Neutrophil (primary cell): ENCODE data around the gene SIGLEC11.

Experiments
- H3K27ac ChIP-seq: fragments of 200-600 bp; sonication (generic); 2 replicates; pipeline ENCODE4 v1.5.1; 2016; ENCODE audit warnings: mild to moderate bottlenecking, moderate library complexity
- H3K27me3 ChIP-seq: fragments of 200-600 bp; sonication (generic); 2 replicates; pipeline ENCODE4 v1.6.0; 2016; ENCODE audit warnings: mild to moderate bottlenecking
- H3K36me3 ChIP-seq: fragments of 200-600 bp; sonication (generic); 2 replicates; pipeline ENCODE4 v1.5.1; 2017
- H3K4me1 ChIP-seq, 2 experiments: fragments of 200-600 bp in 1 of 2; sonication (generic) in 1 of 2; 1 replicate in 1 of 2; 2 replicates in 1 of 2; pipeline versions ENCODE4 v1.5.1 to v1.6.1; 2013 to 2016; ENCODE audit warnings: low read depth in 1 of 2, low read length in 1 of 2, mild to moderate bottlenecking in 1 of 2, moderate library complexity in 1 of 2; ENCODE audit not compliant: control insufficient read depth in 1 of 2, insufficient read depth in 1 of 2
- H3K4me3 ChIP-seq, 2 experiments: fragments of 200-600 bp in 1 of 2; sonication (generic) in 1 of 2; 1 replicate in 1 of 2; 2 replicates in 1 of 2; pipeline ENCODE4 v1.5.1; 2013 to 2016; ENCODE audit warnings: low read depth in 1 of 2, low read length in 1 of 2, mild to moderate bottlenecking in 1 of 2, moderate library complexity in 1 of 2
- H3K9me3 ChIP-seq: fragments of 200-600 bp; sonication (generic); 2 replicates; pipeline ENCODE4 v1.5.1; 2016
- TF ChIP-seq, protein P1 (sequence below): fragments of 200-600 bp; sonication (generic); IDR thresholded peaks from 2 replicates; pipeline ENCODE4 v1.5.1; 2016; ENCODE audit warnings: antibody characterized with exemption

The SIGLEC11 gene

DNA sequence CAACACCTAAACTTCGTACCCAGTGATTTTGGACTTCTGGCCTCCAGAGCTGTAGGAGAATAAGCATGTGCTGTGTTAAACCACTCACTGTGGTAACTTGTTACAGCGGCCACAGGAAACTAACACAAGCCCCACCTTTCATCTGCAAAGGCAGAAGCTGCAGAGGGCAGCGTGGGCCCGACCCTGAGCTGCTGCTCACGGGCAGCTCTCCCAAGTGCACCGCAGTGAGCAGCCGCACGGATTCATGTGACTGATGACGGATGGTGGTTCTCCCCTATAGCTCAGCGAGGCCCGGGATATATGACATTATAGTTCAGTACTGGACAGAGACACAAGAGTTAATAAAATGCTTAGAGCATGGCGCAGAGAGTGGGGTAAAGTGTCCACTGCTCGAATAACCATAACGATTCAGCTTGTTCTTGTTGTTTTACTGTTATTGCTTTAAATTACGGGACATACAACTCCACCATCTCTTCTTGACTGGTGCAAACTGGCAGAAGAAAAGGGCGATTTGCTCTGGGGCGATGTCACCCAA is 42.3 kb upstream of the SIGLEC11 start:
- no peaks in the 10 kb centered on the region for H3K27me3 ChIP-seq
- peaks cover 98% of the 10 kb centered on the region for H3K36me3 ChIP-seq
- no peaks in the 10 kb centered on the region for H3K4me1 ChIP-seq
- TF ChIP-seq, protein P1, sequence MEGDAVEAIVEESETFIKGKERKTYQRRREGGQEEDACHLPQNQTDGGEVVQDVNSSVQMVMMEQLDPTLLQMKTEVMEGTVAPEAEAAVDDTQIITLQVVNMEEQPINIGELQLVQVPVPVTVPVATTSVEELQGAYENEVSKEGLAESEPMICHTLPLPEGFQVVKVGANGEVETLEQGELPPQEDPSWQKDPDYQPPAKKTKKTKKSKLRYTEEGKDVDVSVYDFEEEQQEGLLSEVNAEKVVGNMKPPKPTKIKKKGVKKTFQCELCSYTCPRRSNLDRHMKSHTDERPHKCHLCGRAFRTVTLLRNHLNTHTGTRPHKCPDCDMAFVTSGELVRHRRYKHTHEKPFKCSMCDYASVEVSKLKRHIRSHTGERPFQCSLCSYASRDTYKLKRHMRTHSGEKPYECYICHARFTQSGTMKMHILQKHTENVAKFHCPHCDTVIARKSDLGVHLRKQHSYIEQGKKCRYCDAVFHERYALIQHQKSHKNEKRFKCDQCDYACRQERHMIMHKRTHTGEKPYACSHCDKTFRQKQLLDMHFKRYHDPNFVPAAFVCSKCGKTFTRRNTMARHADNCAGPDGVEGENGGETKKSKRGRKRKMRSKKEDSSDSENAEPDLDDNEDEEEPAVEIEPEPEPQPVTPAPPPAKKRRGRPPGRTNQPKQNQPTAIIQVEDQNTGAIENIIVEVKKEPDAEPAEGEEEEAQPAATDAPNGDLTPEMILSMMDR = no peak
- no peak overlapping the region for H3K4me3 ChIP-seq
- H3K27ac ChIP-seq = no peak overlapping the region
- H3K9me3 ChIP-seq = no peaks in the 10 kb centered on the region

DNA sequence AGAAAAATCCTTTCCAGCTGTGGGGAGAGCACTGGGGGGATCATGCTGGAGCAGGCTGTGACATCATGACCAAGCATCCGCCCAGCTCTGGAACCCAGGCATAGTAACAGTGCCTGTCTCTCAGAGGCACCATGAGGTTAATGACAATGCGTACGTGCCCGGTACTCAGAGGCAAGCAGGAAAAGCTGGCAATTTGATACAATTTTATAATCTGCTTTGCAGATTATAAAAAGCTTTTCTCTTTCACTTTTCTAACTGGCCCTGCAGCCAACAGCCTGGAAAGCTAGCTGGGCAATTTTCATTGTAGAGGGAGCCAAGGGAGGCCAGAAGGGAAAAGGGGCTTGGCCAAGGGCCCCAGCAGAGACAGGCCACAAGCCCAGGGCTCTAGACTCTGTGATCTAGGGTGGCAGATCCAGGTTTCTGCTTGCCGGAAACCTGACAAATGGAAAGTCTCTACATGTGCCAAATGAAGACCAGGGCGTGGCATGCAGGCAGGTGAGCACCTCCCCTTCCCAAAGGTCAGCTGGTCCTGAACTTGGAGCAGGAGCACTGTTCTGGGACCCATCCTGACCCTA is 41.5 kb upstream of the SIGLEC11 start:
- Histone ChIP-seq H3K4me3 (no peak overlapping the region), H3K36me3 (peaks cover 98% of the 10 kb centered on the region), H3K4me1 (no peaks in the 10 kb centered on the region), H3K9me3 (no peaks in the 10 kb centered on the region), H3K27ac (no peak overlapping the region), H3K27me3 (no peaks in the 10 kb centered on the region)
- TF ChIP-seq, protein P1 = no peak

DNA sequence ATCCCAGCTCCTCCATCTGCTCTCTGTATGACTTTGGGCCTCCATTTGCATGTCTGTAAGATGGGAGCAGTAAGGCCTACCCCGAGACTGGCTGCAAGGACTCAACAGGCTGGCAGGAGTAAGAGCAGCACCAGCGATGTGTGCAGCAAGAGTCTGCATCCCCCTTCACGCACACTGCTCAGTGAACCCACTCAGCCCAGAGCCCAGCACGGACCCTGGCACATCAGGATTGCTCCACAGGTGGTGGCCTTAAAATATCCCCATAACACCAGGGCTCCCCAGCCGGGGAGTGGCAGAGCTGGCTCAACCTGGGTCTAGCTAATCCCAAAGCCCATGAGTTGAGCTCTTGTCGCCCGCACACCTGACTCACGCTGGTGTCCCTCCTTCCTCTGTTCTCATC is 40.8 kb upstream of the SIGLEC11 start:
- Histone ChIP-seq H3K4me1 (no peaks in the 10 kb centered on the region), H3K27ac (no peak overlapping the region), H3K4me3 (no peak overlapping the region), H3K27me3 (no peaks in the 10 kb centered on the region), H3K36me3 (peaks cover 98% of the 10 kb centered on the region), H3K9me3 (no peaks in the 10 kb centered on the region)
- TF ChIP-seq, protein P1 = no peak

DNA sequence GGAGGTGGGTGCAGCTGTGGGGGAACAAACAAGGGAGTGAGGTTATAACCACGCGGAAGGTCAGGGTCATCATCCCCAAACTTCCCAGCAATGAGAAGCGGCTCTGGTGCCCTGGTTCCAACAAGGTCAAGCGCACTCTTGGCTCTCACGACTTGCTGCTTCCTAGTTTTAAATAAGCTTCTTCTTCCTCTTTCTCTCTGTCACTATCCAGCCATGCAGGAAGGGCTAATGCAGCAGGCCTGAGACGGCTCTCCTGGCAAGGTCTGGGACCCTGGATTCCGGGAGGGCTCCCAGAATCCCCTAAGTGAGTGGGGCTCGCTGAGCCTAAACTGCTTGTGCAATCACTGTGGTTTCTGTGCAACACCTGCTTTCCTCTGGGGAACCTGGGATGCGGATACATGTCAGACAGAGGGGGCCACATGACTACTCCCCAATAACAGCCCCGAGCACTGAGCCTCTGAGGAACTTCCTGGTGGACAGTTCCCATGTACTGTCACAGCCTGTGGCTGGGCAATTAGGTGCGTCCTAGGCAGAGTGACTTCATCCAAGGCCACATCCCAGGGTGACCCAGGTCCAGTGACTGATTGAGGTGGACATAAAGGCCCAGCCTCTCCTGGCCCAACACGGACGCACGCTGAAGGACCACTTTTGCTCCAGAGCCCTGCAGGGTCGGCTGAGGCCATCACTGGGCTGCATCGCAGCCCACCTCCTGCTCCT is 40.0 kb upstream of the SIGLEC11 start:
- Histone ChIP-seq H3K4me1 (no peaks in the 10 kb centered on the region), H3K9me3 (no peaks in the 10 kb centered on the region), H3K27me3 (no peaks in the 10 kb centered on the region), H3K4me3 (no peak overlapping the region), H3K36me3 (peaks cover 100% of the 10 kb centered on the region), H3K27ac (peak overlapping the region; percentile 1)
- TF ChIP-seq, protein P1 = no peak

DNA sequence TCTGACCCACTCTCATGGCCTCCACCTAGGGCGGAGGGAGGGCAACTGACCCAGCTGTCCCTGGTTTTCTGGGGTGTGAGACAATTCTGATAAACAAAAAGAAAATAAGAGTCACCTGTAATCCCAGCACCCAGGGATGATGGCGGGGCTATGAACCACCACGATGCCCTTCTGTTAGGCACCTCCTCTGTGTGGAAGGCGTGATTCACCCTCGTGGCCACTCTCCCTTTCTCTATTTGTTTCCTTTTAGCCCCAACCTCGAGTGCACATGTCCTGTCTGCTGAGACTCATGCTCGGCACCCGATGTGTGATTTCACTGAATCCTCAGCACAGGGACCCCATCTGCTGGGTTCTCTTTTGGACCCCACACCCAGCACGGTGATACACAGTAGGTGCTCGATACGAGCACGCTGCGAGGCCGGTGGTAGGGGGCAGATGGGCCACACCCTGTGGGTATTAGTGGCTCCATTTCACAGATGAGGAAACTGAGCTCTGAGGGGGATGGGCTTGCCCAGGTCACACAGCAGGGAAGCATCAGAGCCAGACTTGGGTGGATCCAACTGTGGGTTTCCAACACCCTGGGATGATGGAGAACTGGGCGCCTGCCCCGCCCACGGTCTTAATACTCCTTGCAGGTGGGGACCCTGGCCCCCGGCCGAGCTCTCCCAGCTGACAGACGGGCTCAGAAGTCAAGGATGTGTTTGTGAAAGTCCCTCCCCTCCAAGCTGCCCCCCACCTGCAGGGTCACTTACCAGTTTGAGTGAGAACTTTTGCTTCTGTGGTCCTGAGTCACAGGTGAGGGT is 39.3 kb upstream of the SIGLEC11 start:
- Histone ChIP-seq H3K27ac (no peak overlapping the region), H3K36me3 (peaks cover 100% of the 10 kb centered on the region), H3K4me3 (no peak overlapping the region), H3K9me3 (no peaks in the 10 kb centered on the region), H3K27me3 (no peaks in the 10 kb centered on the region), H3K4me1 (no peaks in the 10 kb centered on the region)
- TF ChIP-seq, protein P1 = no peak
